ENCODE results near the gene OPCML. TPM values are rescaled to one million over a fixed set of nuclear protein-coding genes. Genes with fewer than 3 reads are reported as not detected.

OPCML gene
- total and polyA plus RNA-seq, 2 donors (not counting 1 experiment from before 2014, with no cell fraction given) = not detected

- intact Hi-C loops (cut with micrococcal nuclease) = no loop called here
- no peak overlapping the region for H3K4me3 Mint-ChIP-seq
- no peak for TF ChIP-seq EZH2 (IDR thresholded peaks at IDR 0.05; ENCODE audit: borderline replicate concordance, insufficient read depth, low read depth, low read length, poor library complexity, severe bottlenecking)
- TF ChIP-seq CTCF (IDR thresholded peaks at IDR 0.05) = no peak
- ChIA-PET CTCF (no interaction called here), POLR2A (no interaction called here)
- Histone ChIP-seq H2AFZ (ENCODE audit: insufficient read depth, low read depth, low read length, poor library complexity, severe bottlenecking) (no peak overlapping the region), H3K9me3 (ENCODE audit: control extremely low read depth in 1 of 3, control insufficient read depth in 2 of 3, insufficient read depth in 1 of 3, low read length in 2 of 3) (no peaks in the 10 kb centered on the region), H3K36me3 (replicated peaks in 1 of 2; ENCODE audit: control extremely low read depth in 1 of 2, control insufficient read depth in 1 of 2, extremely low read depth in 1 of 2, insufficient read depth in 2 of 2, low read length in 1 of 2) (no peaks in the 10 kb centered on the region), H3K4me3 (ENCODE audit: control extremely low read depth in 1 of 5, extremely low read depth in 1 of 5, insufficient read depth in 1 of 5, low read depth in 2 of 5, low read length in 4 of 5) (no peak overlapping the region), H3K4me2 (replicated peaks; ENCODE audit: low read depth, low read length, poor library complexity, severe bottlenecking) (no peak overlapping the region), H3K27me3 (replicated peaks in 1 of 4; ENCODE audit: control extremely low read depth in 1 of 4, control insufficient read depth in 3 of 4, insufficient read depth in 4 of 4, low read length in 3 of 4) (no peaks in the 10 kb centered on the region), H3K27ac (ENCODE audit: low read length in 2 of 2) (no peak overlapping the region), H3K4me1 (ENCODE audit: control insufficient read depth in 2 of 2, insufficient read depth in 2 of 2, low read length in 2 of 2) (no peaks in the 10 kb centered on the region), H3K9ac (ENCODE audit: low read length) (no peak overlapping the region), H4K20me1 (ENCODE audit: control insufficient read depth, insufficient read depth, low read length, poor library complexity, severe bottlenecking) (no peaks in the 10 kb centered on the region), H3K79me2 (ENCODE audit: control insufficient read depth, insufficient read depth, low read length) (no peaks in the 10 kb centered on the region)
- no peaks in the 10 kb centered on the region for H3K4me1 Mint-ChIP-seq
- 50% methylated on average over 1 of the region's 6 CpGs for WGBS (ENCODE audit: insufficient coverage)
- peaks cover 3% of the 10 kb centered on the region for H3K9me3 Mint-ChIP-seq (ENCODE audit: insufficient read depth)
- no peaks in the 10 kb centered on the region for H3K27me3 Mint-ChIP-seq
- DNase-seq (no peak), ATAC-seq (ENCODE audit: low read depth) (no peak)
- no peak overlapping the region for H3K27ac Mint-ChIP-seq
Observed at GRCh38 chr11:132519241-132519815, 1013.0 kb downstream of the OPCML start.

- no peaks in the 10 kb centered on the region for H3K27me3 Mint-ChIP-seq
- H3K9me3 ChIP-seq (ENCODE audit: control extremely low read depth in 1 of 3, control insufficient read depth in 2 of 3, insufficient read depth in 1 of 3, low read length in 2 of 3) = peaks cover 0 to 7% (median 0%) of the 10 kb centered on the region in 3 donors
- H3K4me1 Mint-ChIP-seq = no peaks in the 10 kb centered on the region
Observed at GRCh38 chr11:132504501-132505041, 1027.7 kb downstream of the OPCML start.

More at GRCh38 chr11:132504501-132505041, 1027.7 kb downstream of the OPCML start:
- TF ChIP-seq CTCF (IDR thresholded peaks at IDR 0.05) (no peak), EZH2 (IDR thresholded peaks at IDR 0.05; ENCODE audit: borderline replicate concordance, insufficient read depth, low read depth, low read length, poor library complexity, severe bottlenecking) (no peak)
- Mint-ChIP-seq H3K4me3 (no peak overlapping the region), H3K27ac (no peak overlapping the region), H3K9me3 (ENCODE audit: insufficient read depth) (peaks cover 2% of the 10 kb centered on the region)
- Histone ChIP-seq H3K9ac (ENCODE audit: low read length) (no peak overlapping the region), H3K36me3 (replicated peaks in 1 of 2; ENCODE audit: control extremely low read depth in 1 of 2, control insufficient read depth in 1 of 2, extremely low read depth in 1 of 2, insufficient read depth in 2 of 2, low read length in 1 of 2) (no peaks in the 10 kb centered on the region), H3K4me3 (ENCODE audit: control extremely low read depth in 1 of 5, extremely low read depth in 1 of 5, insufficient read depth in 1 of 5, low read depth in 2 of 5, low read length in 4 of 5) (no peak overlapping the region), H3K4me1 (ENCODE audit: control insufficient read depth in 2 of 2, insufficient read depth in 2 of 2, low read length in 2 of 2) (no peaks in the 10 kb centered on the region), H4K20me1 (ENCODE audit: control insufficient read depth, insufficient read depth, low read length, poor library complexity, severe bottlenecking) (no peaks in the 10 kb centered on the region), H3K27ac (ENCODE audit: low read length in 2 of 2) (no peak overlapping the region), H3K4me2 (replicated peaks; ENCODE audit: low read depth, low read length, poor library complexity, severe bottlenecking) (no peak overlapping the region), H3K27me3 (replicated peaks in 1 of 4; ENCODE audit: control extremely low read depth in 1 of 4, control insufficient read depth in 3 of 4, insufficient read depth in 4 of 4, low read length in 3 of 4) (no peaks in the 10 kb centered on the region), H3K79me2 (ENCODE audit: control insufficient read depth, insufficient read depth, low read length) (no peaks in the 10 kb centered on the region), H2AFZ (ENCODE audit: insufficient read depth, low read depth, low read length, poor library complexity, severe bottlenecking) (no peak overlapping the region)
- CTCF ChIA-PET = no interaction called here
- DNase-seq (no peak), ATAC-seq (ENCODE audit: low read depth) (no peak)
- WGBS (ENCODE audit: insufficient coverage) = 85% methylated on average over 6 of the region's 8 CpGs
- intact Hi-C loops (cut with micrococcal nuclease) = no loop called here
- POLR2A ChIA-PET = no interaction called here
